ENCODE data around the gene PCNT.

PCNT gene

DNA sequence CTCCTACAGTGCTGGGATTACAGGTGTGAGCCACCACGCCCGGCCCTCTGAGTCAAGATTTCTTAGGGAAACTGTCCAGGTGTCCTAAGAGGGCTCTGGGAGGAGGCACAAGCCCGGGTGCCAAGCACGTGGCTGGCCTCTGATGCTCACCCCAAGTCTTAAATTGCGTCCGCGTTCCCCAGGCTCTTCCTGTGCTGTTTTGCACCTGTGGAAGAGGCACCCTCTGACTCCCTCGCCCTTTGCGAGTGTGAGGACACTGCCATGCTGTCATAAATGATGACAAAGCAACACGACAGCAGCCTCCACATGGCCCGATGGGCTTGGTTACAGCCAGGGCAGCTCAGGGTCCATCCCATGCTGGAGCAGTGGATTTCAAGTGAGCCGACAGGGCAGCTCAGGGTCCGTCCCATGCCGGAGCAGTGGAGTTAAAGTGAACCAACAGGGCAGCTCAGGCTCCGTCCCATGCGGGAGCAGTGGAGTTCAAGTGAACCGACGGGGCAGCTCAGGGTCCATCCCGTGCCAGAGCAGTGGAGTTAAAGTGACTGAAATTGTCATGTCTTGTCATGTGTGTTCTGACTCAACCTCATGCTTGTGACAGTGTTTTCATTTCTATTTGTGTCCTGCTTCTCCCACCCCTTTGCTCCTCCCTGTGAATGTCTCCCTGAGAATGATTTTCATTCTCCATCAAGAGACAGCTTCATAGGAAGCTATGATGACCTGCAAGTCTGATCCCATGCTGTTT lies 33.9 kb downstream of the PCNT start:
- H3K36me3 ChIP-seq (replicated peaks; ENCODE audit: low read depth, low read length) = peaks cover 28% of the 10 kb centered on the region
- peak overlapping the region; percentile 89 for H3K27ac ChIP-seq (ENCODE audit: low read length)
- H2AFZ ChIP-seq (ENCODE audit: low read depth, low read length) = no peak overlapping the region
- TF ChIP-seq EZH2phosphoT487 (IDR thresholded peaks at IDR 0.05; ENCODE audit: low read depth) = no peak
- TF ChIP-seq, protein P1, sequence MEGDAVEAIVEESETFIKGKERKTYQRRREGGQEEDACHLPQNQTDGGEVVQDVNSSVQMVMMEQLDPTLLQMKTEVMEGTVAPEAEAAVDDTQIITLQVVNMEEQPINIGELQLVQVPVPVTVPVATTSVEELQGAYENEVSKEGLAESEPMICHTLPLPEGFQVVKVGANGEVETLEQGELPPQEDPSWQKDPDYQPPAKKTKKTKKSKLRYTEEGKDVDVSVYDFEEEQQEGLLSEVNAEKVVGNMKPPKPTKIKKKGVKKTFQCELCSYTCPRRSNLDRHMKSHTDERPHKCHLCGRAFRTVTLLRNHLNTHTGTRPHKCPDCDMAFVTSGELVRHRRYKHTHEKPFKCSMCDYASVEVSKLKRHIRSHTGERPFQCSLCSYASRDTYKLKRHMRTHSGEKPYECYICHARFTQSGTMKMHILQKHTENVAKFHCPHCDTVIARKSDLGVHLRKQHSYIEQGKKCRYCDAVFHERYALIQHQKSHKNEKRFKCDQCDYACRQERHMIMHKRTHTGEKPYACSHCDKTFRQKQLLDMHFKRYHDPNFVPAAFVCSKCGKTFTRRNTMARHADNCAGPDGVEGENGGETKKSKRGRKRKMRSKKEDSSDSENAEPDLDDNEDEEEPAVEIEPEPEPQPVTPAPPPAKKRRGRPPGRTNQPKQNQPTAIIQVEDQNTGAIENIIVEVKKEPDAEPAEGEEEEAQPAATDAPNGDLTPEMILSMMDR (IDR thresholded peaks at IDR 0.05; ENCODE audit: low read depth, low read length) = no peak
- peaks cover 23% of the 10 kb centered on the region for H3K4me1 ChIP-seq (ENCODE audit: low read length)
- peak overlapping the region; percentile 80; the same call in 1 of the 2 replicates for H3K4me2 ChIP-seq (ENCODE audit: low read length)
- no peaks in the 10 kb centered on the region for H3K9me3 ChIP-seq (ENCODE audit: insufficient read depth, low read length)
- H3K79me2 ChIP-seq (ENCODE audit: low read length) = no peaks in the 10 kb centered on the region
- H3K4me3 ChIP-seq (ENCODE audit: low read length) = no peak overlapping the region
- no peaks in the 10 kb centered on the region; the same call in 1 of the 2 replicates for H4K20me1 ChIP-seq (ENCODE audit: insufficient read depth, low read length)
- no peak overlapping the region for H3K9ac ChIP-seq (ENCODE audit: low read length)
- H3K27me3 ChIP-seq (ENCODE audit: low read depth, low read length) = no peaks in the 10 kb centered on the region

DNA sequence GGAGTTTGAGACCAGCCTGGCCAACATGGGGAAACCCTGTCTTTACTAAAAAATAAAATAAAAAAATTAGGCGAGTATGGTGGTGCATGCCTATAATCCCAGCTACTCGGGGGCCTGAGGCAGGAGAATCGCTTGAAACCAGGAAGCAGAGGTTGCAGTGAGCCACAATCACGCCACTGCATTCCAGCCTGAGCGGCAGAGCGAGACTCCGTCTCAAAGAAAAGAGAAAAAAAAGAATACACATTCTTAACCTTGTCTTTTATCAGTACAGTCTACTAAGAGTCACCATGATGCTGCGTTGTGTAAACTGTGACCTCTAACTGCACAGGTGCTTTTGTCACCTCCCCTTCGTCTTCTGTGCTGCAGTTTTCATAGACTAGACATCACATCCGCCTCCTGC lies 37.2 kb downstream of the PCNT start:
- Histone ChIP-seq H3K9ac (ENCODE audit: low read length) (no peak overlapping the region), H3K36me3 (replicated peaks; ENCODE audit: low read depth, low read length) (peaks cover 28% of the 10 kb centered on the region), H3K9me3 (ENCODE audit: insufficient read depth, low read length) (no peaks in the 10 kb centered on the region), H3K27me3 (ENCODE audit: low read depth, low read length) (no peaks in the 10 kb centered on the region), H3K4me3 (ENCODE audit: low read length) (no peak overlapping the region), H3K4me2 (ENCODE audit: low read length) (no peak overlapping the region), H4K20me1 (ENCODE audit: insufficient read depth, low read length) (no peaks in the 10 kb centered on the region), H3K4me1 (ENCODE audit: low read length) (peaks cover 19% of the 10 kb centered on the region), H3K27ac (ENCODE audit: low read length) (no peak overlapping the region), H2AFZ (ENCODE audit: low read depth, low read length) (no peak overlapping the region), H3K79me2 (ENCODE audit: low read length) (no peaks in the 10 kb centered on the region)
- TF ChIP-seq EZH2phosphoT487 (IDR thresholded peaks at IDR 0.05; ENCODE audit: low read depth) = no peak
- TF ChIP-seq, protein P1 (IDR thresholded peaks at IDR 0.05; ENCODE audit: low read depth, low read length) = no peak

DNA sequence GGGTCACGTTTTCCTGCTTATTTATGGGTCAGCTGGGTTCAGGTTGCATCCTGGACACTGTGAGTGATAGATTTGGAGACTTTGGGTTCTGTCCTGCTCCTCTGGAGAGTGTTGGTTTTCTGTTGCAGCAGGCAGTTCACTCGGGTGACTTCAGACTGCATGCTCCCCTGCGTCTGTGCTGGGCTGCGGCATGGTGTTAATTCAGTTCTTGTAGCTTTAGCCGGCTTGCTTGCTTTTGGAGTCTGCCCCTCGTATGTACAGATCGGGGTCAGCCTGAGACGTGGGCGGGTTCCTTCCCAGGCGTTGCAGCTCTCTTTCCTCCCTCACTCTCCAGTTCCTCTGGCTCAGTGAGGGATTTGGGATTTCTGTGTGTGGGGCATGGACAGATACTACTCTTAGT lies 38.0 kb downstream of the PCNT start:
- H3K4me2 ChIP-seq (ENCODE audit: low read length) = no peak overlapping the region
- H3K79me2 ChIP-seq (ENCODE audit: low read length) = no peaks in the 10 kb centered on the region
- no peak overlapping the region for H3K27ac ChIP-seq (ENCODE audit: low read length)
- H3K9ac ChIP-seq (ENCODE audit: low read length) = no peak overlapping the region
- H3K27me3 ChIP-seq (ENCODE audit: low read depth, low read length) = no peaks in the 10 kb centered on the region
- peaks cover 11% of the 10 kb centered on the region for H3K4me1 ChIP-seq (ENCODE audit: low read length)
- no peak for TF ChIP-seq EZH2phosphoT487 (IDR thresholded peaks at IDR 0.05; ENCODE audit: low read depth)
- TF ChIP-seq, protein P1 (IDR thresholded peaks at IDR 0.05; ENCODE audit: low read depth, low read length) = no peak
- no peaks in the 10 kb centered on the region for H3K9me3 ChIP-seq (ENCODE audit: insufficient read depth, low read length)
- no peaks in the 10 kb centered on the region for H4K20me1 ChIP-seq (ENCODE audit: insufficient read depth, low read length)
- H3K36me3 ChIP-seq (replicated peaks; ENCODE audit: low read depth, low read length) = peaks cover 30% of the 10 kb centered on the region
- H2AFZ ChIP-seq (ENCODE audit: low read depth, low read length) = no peak overlapping the region
- no peak overlapping the region for H3K4me3 ChIP-seq (ENCODE audit: low read length)

DNA sequence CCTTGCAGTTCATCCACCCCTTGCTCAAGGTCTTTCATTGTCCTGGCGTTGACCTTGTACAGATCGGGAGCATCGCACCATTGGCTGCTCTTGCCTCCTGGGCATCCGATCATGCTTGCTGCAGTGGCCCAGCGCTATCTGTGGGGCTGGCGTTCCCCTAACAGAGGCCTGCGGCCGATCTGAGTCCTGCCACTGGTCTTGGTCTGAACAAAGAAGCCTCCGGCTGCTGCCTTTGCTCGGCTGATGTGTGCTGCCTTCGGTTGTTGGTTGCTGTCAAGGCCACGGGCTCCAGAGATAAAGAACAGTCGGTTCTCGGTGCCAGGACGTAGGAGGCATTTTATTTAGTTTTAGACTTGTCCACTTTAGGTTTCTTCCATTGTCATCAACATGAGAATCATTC lies 39.0 kb downstream of the PCNT start:
- Histone ChIP-seq H3K9me3 (ENCODE audit: insufficient read depth, low read length) (no peaks in the 10 kb centered on the region), H3K27ac (ENCODE audit: low read length) (no peak overlapping the region), H3K4me1 (ENCODE audit: low read length) (peaks cover 3% of the 10 kb centered on the region), H3K9ac (ENCODE audit: low read length) (no peak overlapping the region), H3K27me3 (ENCODE audit: low read depth, low read length) (no peaks in the 10 kb centered on the region), H3K36me3 (replicated peaks; ENCODE audit: low read depth, low read length) (peaks cover 32% of the 10 kb centered on the region), H2AFZ (ENCODE audit: low read depth, low read length) (no peak overlapping the region), H3K4me3 (ENCODE audit: low read length) (no peak overlapping the region), H4K20me1 (ENCODE audit: insufficient read depth, low read length) (no peaks in the 10 kb centered on the region), H3K4me2 (ENCODE audit: low read length) (no peak overlapping the region), H3K79me2 (ENCODE audit: low read length) (no peaks in the 10 kb centered on the region)
- TF ChIP-seq, protein P1 (IDR thresholded peaks at IDR 0.05; ENCODE audit: low read depth, low read length) = no peak
- no peak for TF ChIP-seq EZH2phosphoT487 (IDR thresholded peaks at IDR 0.05; ENCODE audit: low read depth)

Data from OCI-LY3 (cell line).